Measurements from ENCODE around the gene EP300.
A peak's percentile ranks its signal among the peaks of the same experiment; 100 is the strongest.
"Not testable (repeated sequence)": the region's sequence is repeated elsewhere in the genome, so short reads cannot be mapped to it uniquely, and the experiment has no call there.

The EP300 gene

DNA sequence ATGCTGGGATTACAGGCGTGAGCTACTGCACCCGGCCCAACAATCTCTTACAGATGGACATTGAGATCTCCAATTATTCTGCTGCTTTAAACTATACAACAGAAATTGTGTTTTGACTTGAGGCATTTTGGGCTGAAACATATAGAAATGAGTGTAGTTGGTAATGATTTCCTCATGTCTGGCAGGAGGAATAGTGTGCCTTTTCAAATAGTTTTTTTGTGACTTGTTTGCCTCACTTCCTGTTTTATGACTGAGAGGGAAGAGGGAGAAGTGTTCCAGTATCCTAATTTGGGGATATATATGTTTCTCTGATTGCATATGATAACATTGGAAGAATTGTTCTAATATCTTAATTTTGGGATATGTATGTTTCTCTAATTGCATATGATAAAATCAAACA is 40.2 kb downstream of the EP300 start:
- DNase-seq (ENCODE audit: low read depth, low spot score): no peak
- H3K4me3 ChIP-seq (ENCODE audit: low read length): no peak overlapping the region

DNA sequence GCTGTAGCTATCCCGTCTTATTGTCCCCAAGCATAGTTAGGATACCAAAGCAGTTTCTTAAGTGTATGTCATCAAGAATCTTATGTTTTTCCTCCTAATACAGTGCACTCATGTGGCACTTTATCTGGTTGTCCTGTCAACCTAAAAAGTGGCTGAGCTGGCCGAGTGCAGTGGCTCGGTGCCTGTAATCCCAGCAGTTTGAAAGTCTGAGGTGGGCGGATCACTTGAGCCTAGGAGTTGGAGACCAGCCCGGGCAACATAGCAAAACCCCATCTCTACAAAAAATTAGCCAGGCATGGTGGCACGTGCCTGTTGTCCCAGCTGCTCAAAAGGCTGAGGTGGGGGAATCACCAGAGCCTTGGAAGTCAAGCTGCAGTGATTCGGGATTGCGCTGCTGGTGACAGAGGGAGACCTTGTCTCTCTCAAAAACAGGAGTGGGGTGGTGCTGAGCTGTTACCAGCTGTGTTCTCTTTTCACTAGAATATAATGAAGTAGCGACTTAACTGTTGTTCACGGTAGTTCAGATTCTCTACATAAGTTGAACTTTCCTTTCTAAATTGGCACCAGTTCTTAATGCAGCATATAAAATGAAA is 48.1 kb downstream of the EP300 start:
- H3K4me3 ChIP-seq (ENCODE audit: low read length): no peak overlapping the region
- DNase-seq (ENCODE audit: low read depth, low spot score): no peak

DNA sequence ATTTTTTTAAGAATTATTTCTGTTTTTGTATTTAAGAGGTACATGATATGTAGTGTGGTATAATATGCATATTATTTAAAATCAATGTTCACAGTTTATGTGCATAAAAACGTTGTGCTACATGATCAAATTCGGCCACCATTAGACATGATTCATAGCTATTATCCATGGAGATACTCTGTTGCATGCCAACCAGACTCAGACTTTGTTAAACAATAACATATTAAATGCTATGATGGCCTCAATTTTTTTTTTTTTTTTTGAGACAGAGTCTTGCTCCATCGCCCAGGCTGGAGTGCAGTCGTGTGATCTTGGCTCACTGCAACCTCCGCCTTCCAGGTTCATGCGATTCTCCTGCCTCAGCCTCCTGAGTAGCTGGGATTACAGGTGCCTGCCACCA is 53.5 kb downstream of the EP300 start:
- DNase-seq (ENCODE audit: low read depth, low spot score); H3K4me3 ChIP-seq (ENCODE audit: low read length): not testable (repeated sequence)

DNA sequence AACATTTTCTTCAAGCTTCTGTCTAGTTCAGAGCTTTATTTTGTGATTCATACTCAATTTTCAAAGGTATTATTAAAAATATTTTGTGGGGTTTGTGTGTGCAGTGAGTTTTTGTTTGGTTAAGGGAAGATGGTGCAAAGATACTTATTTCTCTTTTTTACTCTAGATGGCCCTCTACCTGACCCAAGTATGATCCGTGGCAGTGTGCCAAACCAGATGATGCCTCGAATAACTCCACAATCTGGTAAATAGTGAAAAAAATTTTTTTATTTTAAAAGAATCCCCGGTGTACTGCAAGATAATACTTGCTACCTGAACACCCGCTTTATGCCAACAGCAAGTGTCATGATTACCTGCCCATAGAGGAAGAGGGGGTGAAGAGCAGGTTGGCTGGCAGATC is 54.2 kb downstream of the EP300 start:
- no peak overlapping the region for H3K4me3 ChIP-seq (ENCODE audit: low read length)
- DNase-seq (ENCODE audit: low read depth, low spot score): no peak

DNA sequence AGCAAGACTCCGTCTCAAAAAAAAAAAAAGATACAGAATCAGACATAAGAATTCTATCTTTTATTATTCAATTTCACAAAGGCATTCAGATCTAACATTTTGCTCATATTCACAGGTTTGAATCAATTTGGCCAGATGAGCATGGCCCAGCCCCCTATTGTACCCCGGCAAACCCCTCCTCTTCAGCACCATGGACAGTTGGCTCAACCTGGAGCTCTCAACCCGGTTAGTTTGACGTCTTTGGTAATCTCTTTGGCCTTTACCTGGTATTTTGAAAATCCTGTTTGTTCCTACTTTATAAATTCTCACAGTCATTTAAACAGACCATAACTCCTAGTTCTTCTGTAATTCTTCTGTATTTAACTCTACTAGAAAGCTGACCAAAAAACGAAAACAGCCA is 55.3 kb downstream of the EP300 start:
- no peak for DNase-seq (ENCODE audit: low read depth, low spot score)
- H3K4me3 ChIP-seq (ENCODE audit: low read length): no peak overlapping the region

DNA sequence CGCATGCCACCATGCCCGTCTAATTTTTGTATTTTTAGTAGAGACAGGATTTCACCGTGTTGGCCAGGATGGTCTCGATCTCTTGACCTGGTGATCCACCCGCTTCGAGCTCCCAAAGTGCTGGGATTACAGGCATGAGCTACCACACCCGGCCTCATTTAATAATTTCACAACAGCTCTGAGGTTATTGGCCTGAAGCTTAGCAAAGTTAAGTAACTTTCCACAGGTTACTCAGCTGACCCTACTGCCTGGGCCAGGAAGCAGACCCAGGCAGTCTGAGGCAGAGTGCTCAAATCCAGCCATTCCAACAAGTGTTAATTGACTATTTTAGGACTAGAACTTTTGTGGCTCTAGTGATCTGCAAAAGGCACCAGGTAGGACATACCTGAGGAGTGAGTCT is 60.5 kb downstream of the EP300 start:
- no peak overlapping the region for H3K4me3 ChIP-seq (ENCODE audit: low read length)
- no peak for DNase-seq (ENCODE audit: low read depth, low spot score)

DNA sequence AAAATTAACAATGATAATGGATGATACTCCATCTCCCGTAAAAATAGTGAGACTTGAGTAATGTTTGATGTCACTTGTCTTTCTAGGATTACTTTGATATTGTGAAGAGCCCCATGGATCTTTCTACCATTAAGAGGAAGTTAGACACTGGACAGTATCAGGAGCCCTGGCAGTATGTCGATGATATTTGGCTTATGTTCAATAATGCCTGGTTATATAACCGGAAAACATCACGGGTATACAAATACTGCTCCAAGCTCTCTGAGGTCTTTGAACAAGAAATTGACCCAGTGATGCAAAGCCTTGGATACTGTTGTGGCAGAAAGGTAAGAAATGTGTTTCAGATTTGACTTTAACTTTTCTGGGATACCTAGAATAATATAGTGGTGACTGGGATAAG is 64.7 kb downstream of the EP300 start:
- no peak for DNase-seq (ENCODE audit: low read depth, low spot score)
- no peak overlapping the region for H3K4me3 ChIP-seq (ENCODE audit: low read length)

DNA sequence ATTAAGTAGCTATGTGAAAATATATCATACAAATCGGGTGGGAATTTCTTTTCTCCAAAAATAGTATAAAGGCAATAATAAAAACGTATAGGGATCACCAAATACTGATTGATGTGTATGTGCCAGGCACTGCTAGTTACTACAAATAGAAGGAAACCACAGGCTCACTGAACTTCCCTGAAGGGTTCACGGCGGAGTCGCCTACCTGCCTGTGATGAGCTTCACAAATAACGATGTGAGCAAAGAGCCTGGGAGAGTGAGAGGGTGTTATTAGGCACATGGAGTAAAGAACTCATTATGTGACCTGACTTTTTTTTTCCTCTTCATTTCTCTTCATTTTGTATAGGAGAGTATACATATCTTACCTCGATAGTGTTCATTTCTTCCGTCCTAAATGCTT is 76.8 kb downstream of the EP300 start:
- DNase-seq (ENCODE audit: low read depth, low spot score): no peak
- no peak overlapping the region for H3K4me3 ChIP-seq (ENCODE audit: low read length)

DNA sequence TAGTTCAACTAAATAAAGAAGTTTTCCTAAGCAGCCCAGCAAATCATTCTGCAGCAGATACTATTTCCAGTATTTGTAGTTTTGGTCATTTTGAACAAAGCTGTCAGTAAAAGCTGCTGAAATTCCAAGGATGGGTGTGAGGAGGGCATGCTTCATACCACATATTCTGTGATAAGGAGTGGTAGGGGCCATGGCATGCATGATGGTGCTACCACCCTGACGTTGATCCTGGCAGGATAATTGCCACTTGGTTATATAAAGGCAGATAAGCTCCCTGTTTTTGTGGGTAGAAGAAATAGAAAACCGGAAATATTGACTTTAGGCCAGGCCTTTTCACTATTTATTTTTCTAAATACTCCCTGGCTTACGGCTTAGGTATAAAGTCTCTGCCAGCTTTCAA is 79.6 kb downstream of the EP300 start:
- no peak for DNase-seq (ENCODE audit: low read depth, low spot score)
- no peak overlapping the region for H3K4me3 ChIP-seq (ENCODE audit: low read length)

DNA sequence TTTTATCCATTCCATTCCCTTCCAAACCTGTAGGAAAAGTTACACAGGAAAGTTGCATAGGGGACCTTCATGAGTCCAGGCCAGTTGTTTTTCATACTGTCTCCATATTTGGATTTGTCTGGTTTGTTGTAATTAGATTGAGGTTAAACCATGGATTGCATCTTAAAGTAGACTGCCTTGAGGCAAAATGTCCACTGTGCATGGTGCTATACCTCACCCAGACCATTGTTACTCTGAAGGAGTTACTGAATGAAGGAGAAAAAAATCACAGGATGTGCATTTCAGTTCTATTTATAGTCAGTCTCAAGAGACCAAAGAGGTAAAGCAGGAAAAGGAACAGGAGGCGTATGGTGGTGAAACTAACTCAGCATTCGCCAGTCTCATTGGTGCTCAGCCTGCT is 83.2 kb downstream of the EP300 start:
- H3K4me3 ChIP-seq (ENCODE audit: low read length): no peak overlapping the region
- peak; percentile 20 for DNase-seq (ENCODE audit: low read depth, low spot score)

DNA sequence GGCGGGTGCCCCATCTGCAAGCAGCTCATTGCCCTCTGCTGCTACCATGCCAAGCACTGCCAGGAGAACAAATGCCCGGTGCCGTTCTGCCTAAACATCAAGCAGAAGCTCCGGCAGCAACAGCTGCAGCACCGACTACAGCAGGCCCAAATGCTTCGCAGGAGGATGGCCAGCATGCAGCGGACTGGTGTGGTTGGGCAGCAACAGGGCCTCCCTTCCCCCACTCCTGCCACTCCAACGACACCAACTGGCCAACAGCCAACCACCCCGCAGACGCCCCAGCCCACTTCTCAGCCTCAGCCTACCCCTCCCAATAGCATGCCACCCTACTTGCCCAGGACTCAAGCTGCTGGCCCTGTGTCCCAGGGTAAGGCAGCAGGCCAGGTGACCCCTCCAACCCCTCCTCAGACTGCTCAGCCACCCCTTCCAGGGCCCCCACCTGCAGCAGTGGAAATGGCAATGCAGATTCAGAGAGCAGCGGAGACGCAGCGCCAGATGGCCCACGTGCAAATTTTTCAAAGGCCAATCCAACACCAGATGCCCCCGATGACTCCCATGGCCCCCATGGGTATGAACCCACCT is 84.7 kb downstream of the EP300 start:
- H3K4me3 ChIP-seq (ENCODE audit: low read length): no peak overlapping the region
- no peak for DNase-seq (ENCODE audit: low read depth, low spot score)

DNA sequence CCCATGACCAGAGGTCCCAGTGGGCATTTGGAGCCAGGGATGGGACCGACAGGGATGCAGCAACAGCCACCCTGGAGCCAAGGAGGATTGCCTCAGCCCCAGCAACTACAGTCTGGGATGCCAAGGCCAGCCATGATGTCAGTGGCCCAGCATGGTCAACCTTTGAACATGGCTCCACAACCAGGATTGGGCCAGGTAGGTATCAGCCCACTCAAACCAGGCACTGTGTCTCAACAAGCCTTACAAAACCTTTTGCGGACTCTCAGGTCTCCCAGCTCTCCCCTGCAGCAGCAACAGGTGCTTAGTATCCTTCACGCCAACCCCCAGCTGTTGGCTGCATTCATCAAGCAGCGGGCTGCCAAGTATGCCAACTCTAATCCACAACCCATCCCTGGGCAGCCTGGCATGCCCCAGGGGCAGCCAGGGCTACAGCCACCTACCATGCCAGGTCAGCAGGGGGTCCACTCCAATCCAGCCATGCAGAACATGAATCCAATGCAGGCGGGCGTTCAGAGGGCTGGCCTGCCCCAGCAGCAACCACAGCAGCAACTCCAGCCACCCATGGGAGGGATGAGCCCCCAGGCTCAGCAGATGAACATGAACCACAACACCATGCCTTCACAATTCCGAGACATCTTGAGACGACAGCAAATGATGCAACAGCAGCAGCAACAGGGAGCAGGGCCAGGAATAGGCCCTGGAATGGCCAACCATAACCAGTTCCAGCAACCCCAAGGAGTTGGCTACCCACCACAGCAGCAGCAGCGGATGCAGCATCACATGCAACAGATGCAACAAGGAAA is 85.4 kb downstream of the EP300 start:
- DNase-seq (ENCODE audit: low read depth, low spot score): no peak
- H3K4me3 ChIP-seq (ENCODE audit: low read length): no peak overlapping the region

DNA sequence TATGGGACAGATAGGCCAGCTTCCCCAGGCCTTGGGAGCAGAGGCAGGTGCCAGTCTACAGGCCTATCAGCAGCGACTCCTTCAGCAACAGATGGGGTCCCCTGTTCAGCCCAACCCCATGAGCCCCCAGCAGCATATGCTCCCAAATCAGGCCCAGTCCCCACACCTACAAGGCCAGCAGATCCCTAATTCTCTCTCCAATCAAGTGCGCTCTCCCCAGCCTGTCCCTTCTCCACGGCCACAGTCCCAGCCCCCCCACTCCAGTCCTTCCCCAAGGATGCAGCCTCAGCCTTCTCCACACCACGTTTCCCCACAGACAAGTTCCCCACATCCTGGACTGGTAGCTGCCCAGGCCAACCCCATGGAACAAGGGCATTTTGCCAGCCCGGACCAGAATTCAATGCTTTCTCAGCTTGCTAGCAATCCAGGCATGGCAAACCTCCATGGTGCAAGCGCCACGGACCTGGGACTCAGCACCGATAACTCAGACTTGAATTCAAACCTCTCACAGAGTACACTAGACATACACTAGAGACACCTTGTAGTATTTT is 86.1 kb downstream of the EP300 start:
- no peak for DNase-seq (ENCODE audit: low read depth, low spot score)
- no peak overlapping the region for H3K4me3 ChIP-seq (ENCODE audit: low read length)

DNA sequence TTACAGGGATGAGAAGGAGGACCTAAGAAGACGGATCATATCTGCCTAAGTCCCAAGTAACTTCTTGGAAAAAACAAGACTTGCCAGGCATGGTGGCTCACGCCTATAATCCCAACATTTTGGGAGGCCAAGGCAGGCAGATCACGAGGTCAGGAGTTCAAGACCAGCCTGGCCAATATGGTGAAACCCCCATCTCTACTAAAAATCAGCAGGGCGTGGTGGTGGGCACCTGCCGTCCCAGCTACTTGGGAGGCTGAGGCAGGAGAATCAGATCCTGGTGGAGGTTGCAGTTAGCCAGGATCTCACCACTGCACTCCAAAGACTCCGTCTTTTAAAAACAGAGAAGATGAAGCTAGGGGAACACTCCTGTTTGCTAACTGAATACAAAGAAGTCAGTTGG is 88.0 kb downstream of the EP300 start:
- not testable (repeated sequence) for DNase-seq (ENCODE audit: low read depth, low spot score); H3K4me3 ChIP-seq (ENCODE audit: low read length)

DNA sequence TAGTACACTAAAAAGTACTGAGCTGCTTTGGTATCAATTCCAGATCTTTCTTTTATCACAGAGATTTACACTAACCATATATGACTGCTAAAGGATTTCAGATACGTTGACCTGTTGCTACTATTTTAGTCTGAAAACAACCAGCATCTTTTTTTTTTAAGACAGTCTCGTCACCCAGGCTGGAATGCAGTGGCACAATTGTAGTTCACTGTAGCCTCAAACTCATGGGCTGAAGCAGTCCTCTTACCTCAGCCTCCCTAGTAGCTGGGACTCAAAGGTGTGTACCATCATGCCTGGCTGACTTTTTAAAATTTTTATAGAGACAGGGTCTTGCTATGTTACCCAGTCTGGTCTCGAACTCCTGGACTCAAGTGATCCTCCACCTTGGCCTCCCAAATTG is 88.5 kb downstream of the EP300 start:
- no peak for DNase-seq (ENCODE audit: low read depth, low spot score)
- no peak overlapping the region for H3K4me3 ChIP-seq (ENCODE audit: low read length)

DNA sequence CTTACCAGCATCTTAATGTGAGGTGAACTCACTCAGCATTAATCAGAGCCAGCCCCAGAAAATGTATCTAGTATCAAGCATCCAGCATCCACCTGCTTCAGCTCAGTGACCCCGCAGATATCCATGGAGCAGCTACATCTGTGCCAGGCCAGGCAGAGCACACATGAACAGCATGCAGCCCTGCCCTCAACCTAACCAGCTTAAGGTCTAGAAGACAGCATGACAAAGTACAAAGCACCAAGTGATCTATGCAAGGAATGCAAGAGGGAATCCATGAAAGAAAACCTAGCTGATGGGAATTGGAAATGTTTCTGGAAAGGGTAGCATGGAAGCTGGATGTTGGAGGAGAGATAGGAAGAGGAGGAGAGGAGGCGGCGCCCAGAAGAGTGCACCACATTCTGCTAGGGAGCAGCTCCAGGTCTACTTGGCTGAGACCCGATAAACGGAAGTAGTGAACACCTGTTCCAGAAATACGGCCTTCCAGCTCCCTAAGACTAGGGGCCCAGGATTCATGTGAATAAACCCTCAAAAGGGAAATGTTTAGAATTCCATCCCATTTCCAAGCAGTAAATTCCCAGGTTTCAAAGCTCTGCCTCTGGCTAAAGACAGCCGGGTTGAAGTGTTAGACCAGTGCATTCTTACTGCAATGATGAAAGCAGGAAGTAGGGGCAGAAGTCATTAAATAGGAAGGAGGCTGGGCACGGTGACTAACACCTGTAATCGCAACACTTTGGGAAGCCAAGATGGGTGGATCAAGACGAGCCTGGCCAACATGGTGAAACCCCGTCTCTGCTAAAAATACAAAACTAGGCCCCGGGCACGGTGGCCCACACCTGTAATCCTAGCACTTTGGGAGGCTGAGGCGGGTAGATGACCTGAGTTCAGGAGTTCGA is 89.2 kb downstream of the EP300 start:
- no peak for DNase-seq (ENCODE audit: low read depth, low spot score)
- H3K4me3 ChIP-seq (ENCODE audit: low read length): no peak overlapping the region

DNA sequence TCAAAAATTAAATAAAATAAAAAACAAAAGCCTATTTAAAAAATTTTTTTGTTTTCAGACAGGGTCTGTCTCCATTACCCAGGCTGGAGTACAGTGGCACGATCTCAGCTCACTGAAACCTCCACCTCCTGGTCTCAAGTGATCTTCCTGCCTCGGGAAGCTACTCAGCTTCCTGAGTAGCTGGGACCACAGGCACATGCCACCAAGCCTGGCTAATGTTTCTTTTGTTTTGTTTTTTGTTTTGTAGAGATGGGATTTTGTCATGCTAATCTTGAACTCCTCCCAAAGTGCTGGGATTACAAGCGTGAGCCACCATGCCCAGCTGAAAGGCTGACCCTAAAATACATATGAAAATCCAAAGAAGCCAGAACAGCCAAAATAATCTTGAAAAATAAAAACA is 92.3 kb downstream of the EP300 start:
- DNase-seq (ENCODE audit: low read depth, low spot score): no peak
- no peak overlapping the region for H3K4me3 ChIP-seq (ENCODE audit: low read length)

DNA sequence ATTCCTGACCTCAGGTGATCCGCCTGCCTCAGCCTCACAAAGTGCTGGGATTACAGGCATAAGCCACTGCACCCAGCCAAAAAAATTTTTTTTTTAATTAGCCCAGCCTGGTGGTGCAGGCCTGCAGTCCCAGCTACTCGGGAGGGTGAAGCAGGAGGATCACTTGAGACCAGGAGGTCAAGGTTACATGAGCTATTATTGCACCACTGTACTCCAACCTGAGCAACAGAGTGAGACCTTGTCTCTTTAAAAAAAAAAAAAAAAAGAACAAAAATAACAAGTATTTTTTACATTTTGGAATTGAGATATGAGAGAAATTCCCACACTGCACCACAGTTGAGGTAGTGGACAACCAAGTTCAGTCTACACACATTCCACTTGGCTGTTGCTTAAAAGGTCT is 99.1 kb downstream of the EP300 start:
- DNase-seq (ENCODE audit: low read depth, low spot score): no peak
- no peak overlapping the region for H3K4me3 ChIP-seq (ENCODE audit: low read length)

DNA sequence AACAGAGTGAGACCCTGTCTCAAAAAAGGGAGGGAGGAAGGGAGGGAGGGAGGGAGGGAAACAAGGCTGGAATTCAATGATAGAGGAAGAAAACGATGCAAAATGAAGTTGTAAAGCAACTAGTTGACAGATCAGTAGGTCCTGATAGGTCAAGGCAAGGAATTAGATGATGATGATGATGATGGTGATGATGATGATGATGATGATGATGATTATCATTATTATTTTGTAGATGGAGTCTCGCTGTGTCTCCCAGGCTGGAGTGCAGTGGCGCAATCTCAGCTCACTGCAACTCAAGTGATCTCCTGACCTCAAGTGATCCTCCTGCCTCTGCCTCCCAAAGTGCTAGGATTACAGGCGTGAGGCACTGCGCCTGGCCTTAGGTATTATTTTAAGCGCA is 101.4 kb downstream of the EP300 start:
- DNase-seq (ENCODE audit: low read depth, low spot score): no peak
- no peak overlapping the region for H3K4me3 ChIP-seq (ENCODE audit: low read length)

Measured in Jurkat, Clone E6-1 (cell line).